ENCODE data around the gene SLC5A12. TPM values are rescaled to one million over a fixed set of nuclear protein-coding genes. Genes with fewer than 3 reads are reported as not detected.
A peak's percentile ranks its signal among the peaks of the same experiment; 100 is the strongest.

Gene SLC5A12
- polyA plus RNA-seq, 1 donor (not counting 4 experiments of a cell fraction or from before 2014, with no cell fraction given) = not detected

DNA sequence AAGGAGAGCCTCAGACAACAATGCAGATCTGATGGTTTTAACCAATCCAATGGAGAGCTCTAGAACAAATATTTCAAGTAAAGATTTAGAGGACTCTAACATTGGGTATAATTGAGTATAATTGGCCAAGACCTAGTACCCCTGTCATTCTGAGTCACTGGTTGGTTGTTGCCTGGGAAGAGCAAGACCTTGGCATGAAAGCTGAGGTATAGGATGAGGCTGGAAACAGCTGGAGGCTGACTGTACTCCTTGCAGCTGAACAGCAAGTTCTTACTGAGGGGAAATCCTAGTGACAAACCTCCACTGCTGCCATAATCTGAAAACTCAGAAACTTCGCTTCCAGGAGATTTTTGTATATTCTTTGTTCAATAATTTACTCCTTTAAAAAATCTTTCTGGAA is 95.5 kb downstream of the SLC5A12 start:
- H3K27ac ChIP-seq (ENCODE audit: control insufficient read depth, insufficient read depth, low read length) = no peak overlapping the region
- no peaks in the 10 kb centered on the region for H3K79me2 ChIP-seq (ENCODE audit: control insufficient read depth, insufficient read depth, low read length)
- H3K9me3 ChIP-seq (ENCODE audit: control insufficient read depth, low read depth, low read length) = no peaks in the 10 kb centered on the region
- TF ChIP-seq CTCF (optimal IDR thresholded peaks at IDR 0.05 in 1 of 3, IDR thresholded peaks at IDR 0.05 in 1 of 3, conservative IDR thresholded peaks at IDR 0.05 in 1 of 3; ENCODE audit: extremely low read depth in 1 of 3, insufficient read depth in 2 of 3, low read length in 3 of 3) (no peak), EZH2 (IDR thresholded peaks at IDR 0.05; ENCODE audit: low read length) (no peak)
- H3K4me3 ChIP-seq (ENCODE audit: control insufficient read depth in 2 of 3, extremely low read depth in 1 of 3, insufficient read depth in 2 of 3, low read depth in 1 of 3, low read length in 3 of 3) = no peak overlapping the region
- dilution Hi-C loops (cut with MboI; ENCODE audit: extremely low pct_ligation_motif_present, low sequenced_read_pairs) = no loop called here
- H3K4me1 ChIP-seq (ENCODE audit: control insufficient read depth, extremely low read depth, insufficient read depth, low read length) = peaks cover 24% of the 10 kb centered on the region
- DNase-seq (ENCODE audit: low read depth, low spot score) (no peak), FAIRE-seq (peak; percentile 32)
- no peaks in the 10 kb centered on the region for H3K36me3 ChIP-seq (ENCODE audit: control insufficient read depth in 2 of 2, extremely low read depth in 1 of 2, insufficient read depth in 2 of 2, low read length in 2 of 2)
- H3K9ac ChIP-seq (ENCODE audit: control insufficient read depth, extremely low read depth, insufficient read depth, low read length) = no peak overlapping the region
- no peaks in the 10 kb centered on the region for H3K9me1 ChIP-seq (ENCODE audit: control insufficient read depth, extremely low read depth, insufficient read depth, low read length)
- no peak overlapping the region for H2AFZ ChIP-seq (ENCODE audit: control insufficient read depth, low read length)
- H3K4me2 ChIP-seq (ENCODE audit: control insufficient read depth, extremely low read depth, insufficient read depth, low read depth, low read length) = no peak overlapping the region
- no peaks in the 10 kb centered on the region for H3K27me3 ChIP-seq (ENCODE audit: control insufficient read depth, extremely low read depth, insufficient read depth, low read length)
- no peaks in the 10 kb centered on the region for H4K20me1 ChIP-seq (ENCODE audit: control insufficient read depth, extremely low read depth, insufficient read depth, low read length)

DNA sequence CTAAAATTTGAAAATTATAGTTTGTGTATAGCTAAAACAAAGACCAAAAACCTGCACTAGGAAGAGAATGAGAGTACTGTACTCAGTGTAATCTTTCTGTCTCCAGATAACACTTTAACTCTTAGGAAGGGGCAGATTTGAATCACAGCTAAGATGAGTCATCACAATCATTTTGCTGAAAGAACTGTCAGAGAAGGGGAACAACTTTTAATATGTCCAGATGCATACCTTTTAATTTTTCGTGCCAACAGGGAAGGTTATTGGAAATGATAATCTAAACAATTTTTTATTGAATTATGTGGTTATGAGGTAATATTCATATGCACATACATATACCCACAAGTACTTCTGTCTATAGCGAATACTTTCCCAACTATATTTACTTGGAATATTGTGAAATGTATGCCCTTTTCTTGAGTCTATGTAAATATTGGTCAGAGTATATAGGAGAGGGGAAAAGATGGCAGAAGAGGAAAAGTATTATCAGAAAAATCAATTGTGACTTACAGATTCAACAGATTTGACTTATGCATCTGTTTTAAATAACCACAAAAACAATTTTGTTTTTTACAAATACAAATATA is 98.7 kb downstream of the SLC5A12 start:
- Histone ChIP-seq H3K9me1 (ENCODE audit: control insufficient read depth, extremely low read depth, insufficient read depth, low read length) (no peaks in the 10 kb centered on the region), H4K20me1 (ENCODE audit: control insufficient read depth, extremely low read depth, insufficient read depth, low read length) (no peaks in the 10 kb centered on the region), H3K9me3 (ENCODE audit: control insufficient read depth, low read depth, low read length) (no peaks in the 10 kb centered on the region), H3K27ac (ENCODE audit: control insufficient read depth, insufficient read depth, low read length) (peak overlapping the region; percentile 56), H2AFZ (ENCODE audit: control insufficient read depth, low read length) (no peak overlapping the region), H3K4me1 (ENCODE audit: control insufficient read depth, extremely low read depth, insufficient read depth, low read length) (peaks cover 34% of the 10 kb centered on the region), H3K4me2 (ENCODE audit: control insufficient read depth, extremely low read depth, insufficient read depth, low read depth, low read length) (peak overlapping the region; percentile 31), H3K27me3 (ENCODE audit: control insufficient read depth, extremely low read depth, insufficient read depth, low read length) (no peaks in the 10 kb centered on the region), H3K79me2 (ENCODE audit: control insufficient read depth, insufficient read depth, low read length) (no peaks in the 10 kb centered on the region), H3K36me3 (ENCODE audit: control insufficient read depth in 2 of 2, extremely low read depth in 1 of 2, insufficient read depth in 2 of 2, low read length in 2 of 2) (no peaks in the 10 kb centered on the region), H3K9ac (ENCODE audit: control insufficient read depth, extremely low read depth, insufficient read depth, low read length) (no peak overlapping the region), H3K4me3 (ENCODE audit: control insufficient read depth in 2 of 3, extremely low read depth in 1 of 3, insufficient read depth in 2 of 3, low read depth in 1 of 3, low read length in 3 of 3) (no peak overlapping the region)
- FAIRE-seq (peak; percentile 70), DNase-seq (ENCODE audit: low read depth, low spot score) (no peak)
- TF ChIP-seq EZH2 (IDR thresholded peaks at IDR 0.05; ENCODE audit: low read length) (no peak), CTCF (optimal IDR thresholded peaks at IDR 0.05 in 1 of 3, IDR thresholded peaks at IDR 0.05 in 1 of 3, conservative IDR thresholded peaks at IDR 0.05 in 1 of 3; ENCODE audit: extremely low read depth in 1 of 3, insufficient read depth in 2 of 3, low read length in 3 of 3) (no peak)
- dilution Hi-C loops (cut with MboI; ENCODE audit: extremely low pct_ligation_motif_present, low sequenced_read_pairs) = no loop called here
